Psoas muscle (tissue), 8 donors: Measurements from ENCODE around the gene AKR1B15. TPM values are rescaled to one million over a fixed set of nuclear protein-coding genes. Genes with fewer than 3 reads are reported as not detected.

Experiments used
- ATAC-seq, 4 donors: fragments of 200-7000 bp; cut with Tn5 transposase; one replicate each; pipeline ENCODE4 v1.9.1; 2020; ENCODE audit warnings: moderate library complexity in 3 of 4, mild to moderate bottlenecking in 2 of 4
- DNase-seq, 2 donors: peaks; one replicate each; pipeline ENCODE4 v3.0.0-alpha.2; 2020
- H3K27ac ChIP-seq: fragments of 200-600 bp; one replicate; pipeline ENCODE4 v1.8.0; 2022
- H3K27me3 ChIP-seq, 3 donors: fragments of 200-600 bp in 1 of 3; one replicate each; pipeline versions ENCODE4 v1.6.1 to v1.8.0; 2013 to 2022; ENCODE audit warnings: low read length in 2 of 3, mild to moderate bottlenecking in 2 of 3, moderate library complexity in 1 of 3; ENCODE audit not compliant: insufficient read depth in 3 of 3
- H3K36me3 ChIP-seq, 2 donors: fragments of 200-600 bp in 1 of 2; one replicate each; pipeline versions ENCODE4 v1.6.1 to v1.8.0; 2013 to 2022; ENCODE audit warnings: low read depth in 1 of 2, mild to moderate bottlenecking in 1 of 2, moderate library complexity in 1 of 2; ENCODE audit not compliant: insufficient read depth in 1 of 2
- H3K4me1 ChIP-seq: fragments of 200-600 bp; one replicate; pipeline ENCODE4 v1.8.0; 2022
- H3K4me3 ChIP-seq: fragments of 200-600 bp; one replicate; pipeline ENCODE4 v1.8.0; 2022; ENCODE audit warnings: mild to moderate bottlenecking
- H3K9me3 ChIP-seq: fragments of 200-600 bp; one replicate; pipeline ENCODE4 v1.8.0; 2022
- CTCF ChIP-seq: fragments of 200-600 bp; IDR thresholded peaks from one replicate; pipeline ENCODE4 v1.8.0; 2022; ENCODE audit warnings: antibody characterized with exemption
- WGBS, 3 donors: extraction: QIAGEN DNeasy Blood & Tissue Kit; methylation state at CpG; one replicate each; pipeline versions ENCODE4 v1.1.6 to v1.1.7; 2013; 5-methylcytosine and 5-hydroxymethylcytosine counted together
- intact Hi-C, 2 donors: fragments of 100-400 bp; cut with DNase I; formaldehyde crosslinking; loops; one replicate each; pipeline versions ENCODE4 v1.11.0 to v1.14.2; 2022
- polyA plus RNA-seq, 3 donors: library from polyadenylated mRNA; stranded (reverse); fragments of 200-250 nt; gene quantifications; one replicate each; pipeline ENCODE4 v1.2.3, GENCODE V29; 2013
- total RNA-seq, 4 donors: library from RNA; stranded (reverse); fragmentation: NEBNext Ultra II Directional in 2 of 4; extraction: Animal tissue kit (Norgen Biotek cat#: 25700) in 2 of 4; gene quantifications; one replicate each; pipeline versions ENCODE4 v1.2.1 to v1.2.4, GENCODE V29; 2021 to 2023
- donor health status: healthy with polysubstance abuse.
- donor health status: DM: no; HTN: no; CAD: no; lungs with moderate emphysema.
- donor health status: Bipolar disorder and iron deficiency.
- donor health status: healthy.
- donor health status: DM: yes; HTN: yes; CAD: no.
- donor health status: DM: no; HTN: no; CAD: no.
- donor health status: DM: no; HTN: no; CAD: no.
- donor health status: DM: yes; HTN: yes; CAD: no.

AKR1B15 gene
- total and polyA plus RNA-seq, 7 donors, result 6.5 to 49.9 (median 16.5) TPM

GRCh38 chr7:134618756-134619530 is 70.0 kb downstream of the AKR1B15 start:
- DNase-seq (no peak), ATAC-seq (no peak)
- H3K27ac ChIP-seq, result no peak overlapping the region
- no peaks in the 10 kb centered on the region for H3K4me1 ChIP-seq
- no peak overlapping the region for H3K4me3 ChIP-seq
- TF ChIP-seq CTCF, result no peak
- peaks cover 0 to 3% (median 0%) of the 10 kb centered on the region in 3 donors for H3K27me3 ChIP-seq
- H3K9me3 ChIP-seq, result no peaks in the 10 kb centered on the region
- WGBS, 3 donors, result 45 to 61% (median 50%) methylated on average over 5 of the region's 5 CpGs
- intact Hi-C loops, result no loop called here
- no peaks in the 10 kb centered on the region for H3K36me3 ChIP-seq

GRCh38 chr7:134619627-134620331 is 70.9 kb downstream of the AKR1B15 start:
- intact Hi-C loops, result no loop called here
- no peak for DNase-seq
- Histone ChIP-seq H3K9me3 (no peaks in the 10 kb centered on the region), H3K27me3 (peaks cover 0 to 3% (median 0%) of the 10 kb centered on the region in 3 donors), H3K4me3 (no peak overlapping the region), H3K36me3 (no peaks in the 10 kb centered on the region), H3K27ac (no peak overlapping the region), H3K4me1 (no peaks in the 10 kb centered on the region)
- no peak for TF ChIP-seq CTCF
- ATAC-seq, result no peak
- 20 to 45% (median 25%) methylated on average over 2 of the region's 2 CpGs for WGBS, 3 donors

GRCh38 chr7:134622303-134622995 is 73.5 kb downstream of the AKR1B15 start:
- intact Hi-C loops, result no loop called here

GRCh38 chr7:134623193-134623592 is 74.3 kb downstream of the AKR1B15 start:
- Histone ChIP-seq H3K9me3 (no peaks in the 10 kb centered on the region), H3K4me1 (no peaks in the 10 kb centered on the region), H3K27me3 (peaks cover under 1 to 6% (median 3%) of the 10 kb centered on the region in 3 donors), H3K27ac (no peak overlapping the region), H3K4me3 (no peak overlapping the region), H3K36me3 (no peaks in the 10 kb centered on the region)
- ATAC-seq (no peak), DNase-seq (no peak)
- intact Hi-C loops, result no loop called here
- WGBS, 3 donors, result 67 to 72% (median 72%) methylated on average over 2 of the region's 2 CpGs
- TF ChIP-seq CTCF, result no peak

More at GRCh38 chr7:134622303-134622995, 73.5 kb downstream of the AKR1B15 start:
- Histone ChIP-seq H3K9me3 (no peaks in the 10 kb centered on the region), H3K27me3 (peaks cover 0 to 3% (median 3%) of the 10 kb centered on the region in 3 donors), H3K4me3 (no peak overlapping the region), H3K4me1 (no peaks in the 10 kb centered on the region), H3K27ac (no peak overlapping the region), H3K36me3 (no peaks in the 10 kb centered on the region)
- ATAC-seq (no peak), DNase-seq (no peak)
- WGBS, 3 donors, result 73 to 81% (median 74%) methylated on average over 7 of the region's 7 CpGs
- TF ChIP-seq CTCF, result no peak
